Measurements from ENCODE around the gene SBK3. TPM values are rescaled to one million over a fixed set of nuclear protein-coding genes. Genes with fewer than 3 reads are reported as not detected.

SBK3 gene
- total and polyA plus RNA-seq, 10 of the 15 experiments (the other 5 are each of a cell fraction or from before 2014, with no cell fraction given) = not detected

DNA sequence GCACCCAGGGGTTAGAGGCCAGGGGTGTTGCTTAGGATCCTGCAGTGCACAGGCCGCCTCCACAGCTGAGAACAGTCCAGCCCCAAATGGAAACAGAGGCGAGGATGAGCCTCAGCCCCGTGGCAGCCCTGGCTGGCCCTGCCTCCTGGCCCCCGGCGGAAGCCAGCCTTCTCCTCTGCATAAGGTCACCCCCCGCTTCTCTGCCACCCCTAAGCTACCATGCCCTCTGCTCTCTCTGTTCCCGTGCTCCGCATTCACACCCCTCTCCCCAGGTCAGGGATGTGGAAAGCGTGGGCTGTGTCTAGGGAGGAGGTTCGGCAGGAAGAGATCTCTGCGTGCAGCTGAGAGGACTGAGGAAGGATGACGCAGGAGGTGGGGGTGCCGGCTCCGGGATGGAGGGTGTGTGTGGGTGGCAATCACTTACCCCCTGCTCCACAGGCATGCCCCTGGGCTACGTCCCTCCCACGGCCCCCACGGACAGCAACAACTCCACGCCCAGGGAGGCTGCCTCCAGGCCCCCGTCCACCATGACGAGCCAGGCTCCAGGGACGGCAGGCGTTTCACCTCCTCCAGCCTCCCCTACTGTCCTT, 51.1 kb downstream of the SBK3 start (continued):
- TF ChIP-seq, protein P1, sequence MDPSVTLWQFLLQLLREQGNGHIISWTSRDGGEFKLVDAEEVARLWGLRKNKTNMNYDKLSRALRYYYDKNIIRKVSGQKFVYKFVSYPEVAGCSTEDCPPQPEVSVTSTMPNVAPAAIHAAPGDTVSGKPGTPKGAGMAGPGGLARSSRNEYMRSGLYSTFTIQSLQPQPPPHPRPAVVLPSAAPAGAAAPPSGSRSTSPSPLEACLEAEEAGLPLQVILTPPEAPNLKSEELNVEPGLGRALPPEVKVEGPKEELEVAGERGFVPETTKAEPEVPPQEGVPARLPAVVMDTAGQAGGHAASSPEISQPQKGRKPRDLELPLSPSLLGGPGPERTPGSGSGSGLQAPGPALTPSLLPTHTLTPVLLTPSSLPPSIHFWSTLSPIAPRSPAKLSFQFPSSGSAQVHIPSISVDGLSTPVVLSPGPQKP (IDR thresholded peaks at IDR 0.05; ENCODE audit: low read depth, low read length) = no peak
- TF ChIP-seq RUNX3 (IDR thresholded peaks at IDR 0.05; ENCODE audit: low read length) (no peak), BRCA1 (IDR thresholded peaks at IDR 0.05; ENCODE audit: low read depth, low read length) (no peak), RBBP5 (conservative IDR thresholded peaks at IDR 0.05) (no peak), ZNF622 (IDR thresholded peaks at IDR 0.05) (no peak), YBX1 (IDR thresholded peaks at IDR 0.05) (no peak), TAF1 (IDR thresholded peaks at IDR 0.05; ENCODE audit: borderline replicate concordance, low read depth, low read length) (no peak), STAT1 (conservative IDR thresholded peaks at IDR 0.05) (no peak)
- TF ChIP-seq, protein P2, sequence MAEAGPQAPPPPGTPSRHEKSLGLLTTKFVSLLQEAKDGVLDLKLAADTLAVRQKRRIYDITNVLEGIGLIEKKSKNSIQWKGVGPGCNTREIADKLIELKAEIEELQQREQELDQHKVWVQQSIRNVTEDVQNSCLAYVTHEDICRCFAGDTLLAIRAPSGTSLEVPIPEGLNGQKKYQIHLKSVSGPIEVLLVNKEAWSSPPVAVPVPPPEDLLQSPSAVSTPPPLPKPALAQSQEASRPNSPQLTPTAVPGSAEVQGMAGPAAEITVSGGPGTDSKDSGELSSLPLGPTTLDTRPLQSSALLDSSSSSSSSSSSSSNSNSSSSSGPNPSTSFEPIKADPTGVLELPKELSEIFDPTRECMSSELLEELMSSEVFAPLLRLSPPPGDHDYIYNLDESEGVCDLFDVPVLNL (IDR thresholded peaks at IDR 0.05; ENCODE audit: low read depth, low read length) = no peak

DNA sequence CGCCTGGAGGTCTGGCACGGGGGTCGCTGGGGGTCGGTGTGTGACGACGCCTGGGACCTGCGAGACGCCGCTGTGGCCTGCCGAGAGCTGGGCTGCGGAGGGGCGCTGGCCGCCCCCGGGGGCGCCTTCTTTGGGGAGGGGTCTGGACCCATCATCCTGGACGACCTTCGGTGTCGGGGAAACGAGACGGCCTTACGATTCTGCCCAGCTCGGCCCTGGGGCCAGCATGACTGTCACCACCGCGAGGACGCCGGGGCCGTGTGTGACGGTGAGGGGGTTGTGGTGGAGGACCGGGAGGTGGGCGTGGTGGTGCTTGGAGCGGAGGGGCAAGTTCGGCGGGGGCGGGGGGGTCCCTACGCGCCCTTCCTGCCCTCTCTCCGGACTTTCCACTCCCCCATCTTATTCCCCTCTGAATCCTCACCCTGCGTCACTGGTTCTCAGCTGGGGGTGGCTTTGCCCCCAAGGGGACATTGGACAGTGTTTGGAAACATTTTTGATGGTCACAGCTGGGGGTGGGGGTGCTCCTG, 51.6 kb downstream of the SBK3 start:
- H4K20me1 ChIP-seq (ENCODE audit: control insufficient read depth, insufficient read depth) = no peaks in the 10 kb centered on the region
- in situ Hi-C loops (cut with MboI) (no loop called here), intact Hi-C loops (cut with micrococcal nuclease; ENCODE audit: unreplicated experiment) (no loop called here)
- H3K27me3 ChIP-seq (replicated peaks in 1 of 2; ENCODE audit: control insufficient read depth in 2 of 2, insufficient read depth in 2 of 2, low read length in 1 of 2) = no peaks in the 10 kb centered on the region; a peak in 1 of 4 replicates
- no peak overlapping the region for H2AFZ ChIP-seq (ENCODE audit: control insufficient read depth, low read depth, low read length)
- H3K9me3 ChIP-seq (replicated peaks; ENCODE audit: control insufficient read depth, insufficient read depth, low read length) = no peaks in the 10 kb centered on the region
- SMC1A ChIA-PET (ENCODE audit: uncharacterized antibody, unreplicated experiment) = no interaction called here
- FAIRE-seq (no peak), DNase-seq (ENCODE audit: low read depth, low spot score) (no peak), ATAC-seq (no peak)
- H3K36me3 ChIP-seq (ENCODE audit: control insufficient read depth in 2 of 2, insufficient read depth in 2 of 2, low read length in 1 of 2) = no peaks in the 10 kb centered on the region
- POLR2A ChIA-PET = no interaction called here
- no TSS peak for BruUV-seq (replicated peaks)
- no peak overlapping the region for H3K9ac ChIP-seq (ENCODE audit: control insufficient read depth, insufficient read depth, low read length)
- no peak overlapping the region for H3K27ac ChIP-seq (ENCODE audit: control insufficient read depth, insufficient read depth)
- CTCF ChIA-PET = interaction anchor here (1.0 to 3.1 kb wide), 2 partner anchors 10 to 113 kb away, joined by 3 to 12 read pairs; no protein-coding TSS in a partner anchor
- RAD21 ChIA-PET (ENCODE audit: unreplicated experiment) = interaction anchor here (0.7 kb wide), 1 partner anchor 10 kb away, joined by 4 read pairs; no protein-coding TSS in a partner anchor
- no peak overlapping the region for H3K4me3 ChIP-seq
- H3K79me2 ChIP-seq (ENCODE audit: control insufficient read depth, insufficient read depth, low read length) = no peaks in the 10 kb centered on the region
- no peak overlapping the region for H3K4me2 ChIP-seq (ENCODE audit: control insufficient read depth, insufficient read depth)
- WGBS (ENCODE audit: insufficient coverage, insufficient replicate concordance, low lambda C conversion rate, missing lambda C conversion rate) = 50% methylated on average over 35 of the region's 38 CpGs
- no peaks in the 10 kb centered on the region for H3K4me1 ChIP-seq (ENCODE audit: control insufficient read depth, insufficient read depth, low read length)
- TF ChIP-seq, protein P3, sequence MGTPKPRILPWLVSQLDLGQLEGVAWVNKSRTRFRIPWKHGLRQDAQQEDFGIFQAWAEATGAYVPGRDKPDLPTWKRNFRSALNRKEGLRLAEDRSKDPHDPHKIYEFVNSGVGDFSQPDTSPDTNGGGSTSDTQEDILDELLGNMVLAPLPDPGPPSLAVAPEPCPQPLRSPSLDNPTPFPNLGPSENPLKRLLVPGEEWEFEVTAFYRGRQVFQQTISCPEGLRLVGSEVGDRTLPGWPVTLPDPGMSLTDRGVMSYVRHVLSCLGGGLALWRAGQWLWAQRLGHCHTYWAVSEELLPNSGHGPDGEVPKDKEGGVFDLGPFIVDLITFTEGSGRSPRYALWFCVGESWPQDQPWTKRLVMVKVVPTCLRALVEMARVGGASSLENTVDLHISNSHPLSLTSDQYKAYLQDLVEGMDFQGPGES (IDR thresholded peaks at IDR 0.05) = no peak
- TF ChIP-seq ZBED1 (IDR thresholded peaks at IDR 0.05; ENCODE audit: borderline replicate concordance) (no peak), ATF7 (IDR thresholded peaks at IDR 0.05; ENCODE audit: low read depth) (no peak), TAF1 (IDR thresholded peaks at IDR 0.05; ENCODE audit: borderline replicate concordance, low read depth, low read length) (no peak), NBN (IDR thresholded peaks at IDR 0.05) (no peak), NRF1 (conservative IDR thresholded peaks at IDR 0.05; ENCODE audit: low read depth, low read length) (no peak)
- TF ChIP-seq, protein P4, sequence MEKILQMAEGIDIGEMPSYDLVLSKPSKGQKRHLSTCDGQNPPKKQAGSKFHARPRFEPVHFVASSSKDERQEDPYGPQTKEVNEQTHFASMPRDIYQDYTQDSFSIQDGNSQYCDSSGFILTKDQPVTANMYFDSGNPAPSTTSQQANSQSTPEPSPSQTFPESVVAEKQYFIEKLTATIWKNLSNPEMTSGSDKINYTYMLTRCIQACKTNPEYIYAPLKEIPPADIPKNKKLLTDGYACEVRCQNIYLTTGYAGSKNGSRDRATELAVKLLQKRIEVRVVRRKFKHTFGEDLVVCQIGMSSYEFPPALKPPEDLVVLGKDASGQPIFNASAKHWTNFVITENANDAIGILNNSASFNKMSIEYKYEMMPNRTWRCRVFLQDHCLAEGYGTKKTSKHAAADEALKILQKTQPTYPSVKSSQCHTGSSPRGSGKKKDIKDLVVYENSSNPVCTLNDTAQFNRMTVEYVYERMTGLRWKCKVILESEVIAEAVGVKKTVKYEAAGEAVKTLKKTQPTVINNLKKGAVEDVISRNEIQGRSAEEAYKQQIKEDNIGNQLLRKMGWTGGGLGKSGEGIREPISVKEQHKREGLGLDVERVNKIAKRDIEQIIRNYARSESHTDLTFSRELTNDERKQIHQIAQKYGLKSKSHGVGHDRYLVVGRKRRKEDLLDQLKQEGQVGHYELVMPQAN (conservative IDR thresholded peaks at IDR 0.05) = no peak
- TF ChIP-seq, protein P5, sequence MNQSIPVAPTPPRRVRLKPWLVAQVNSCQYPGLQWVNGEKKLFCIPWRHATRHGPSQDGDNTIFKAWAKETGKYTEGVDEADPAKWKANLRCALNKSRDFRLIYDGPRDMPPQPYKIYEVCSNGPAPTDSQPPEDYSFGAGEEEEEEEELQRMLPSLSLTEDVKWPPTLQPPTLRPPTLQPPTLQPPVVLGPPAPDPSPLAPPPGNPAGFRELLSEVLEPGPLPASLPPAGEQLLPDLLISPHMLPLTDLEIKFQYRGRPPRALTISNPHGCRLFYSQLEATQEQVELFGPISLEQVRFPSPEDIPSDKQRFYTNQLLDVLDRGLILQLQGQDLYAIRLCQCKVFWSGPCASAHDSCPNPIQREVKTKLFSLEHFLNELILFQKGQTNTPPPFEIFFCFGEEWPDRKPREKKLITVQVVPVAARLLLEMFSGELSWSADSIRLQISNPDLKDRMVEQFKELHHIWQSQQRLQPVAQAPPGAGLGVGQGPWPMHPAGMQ (IDR thresholded peaks at IDR 0.05; ENCODE audit: borderline replicate concordance) = no peak
- TF ChIP-seq, protein P2 (IDR thresholded peaks at IDR 0.05; ENCODE audit: low read depth, low read length) = no peak
